Measurements from ENCODE around the gene NXNL2.

Gene NXNL2

GRCh38 chr9:88534456-88535225 is at the start of gene NXNL2:
Gene NXNL2, plus strand, starts transcription at chr9:88535178. Its CDS starts 257 bp downstream, at chr9:88535435.
- DNase-seq: peak; percentile 84

GRCh38 chr9:88488166-88488565 is 46.8 kb upstream of the NXNL2 start:
- DNase-seq: no peak

- DNase-seq: no peak
Measured at GRCh38 chr9:88494983-88495721, 39.8 kb upstream of the NXNL2 start.

GRCh38 chr9:88497224-88497623 is 37.8 kb upstream of the NXNL2 start:
- DNase-seq: no peak

- no peak for DNase-seq
Measured at GRCh38 chr9:88498880-88499279, 36.1 kb upstream of the NXNL2 start.

GRCh38 chr9:88501086-88501485 is 33.9 kb upstream of the NXNL2 start:
- no peak for DNase-seq

GRCh38 chr9:88502552-88503034 is 32.4 kb upstream of the NXNL2 start:
- no peak for DNase-seq

- DNase-seq: no peak
Measured at GRCh38 chr9:88503081-88503844, 31.7 kb upstream of the NXNL2 start.

GRCh38 chr9:88503845-88504764 is 30.9 kb upstream of the NXNL2 start:
- no peak for DNase-seq

GRCh38 chr9:88508326-88508725 is 26.7 kb upstream of the NXNL2 start:
- DNase-seq: no peak

GRCh38 chr9:88511906-88512305 is 23.1 kb upstream of the NXNL2 start:
- no peak for DNase-seq

- DNase-seq: no peak
Measured at GRCh38 chr9:88514247-88514646, 20.7 kb upstream of the NXNL2 start.

- DNase-seq: no peak
Measured at GRCh38 chr9:88521308-88521707, 13.7 kb upstream of the NXNL2 start.

- no peak for DNase-seq
Measured at GRCh38 chr9:88522360-88522759, 12.6 kb upstream of the NXNL2 start.

- DNase-seq: no peak
Measured at GRCh38 chr9:88523056-88523455, 11.9 kb upstream of the NXNL2 start.

GRCh38 chr9:88524911-88525310 is 10.1 kb upstream of the NXNL2 start:
- DNase-seq: no peak

GRCh38 chr9:88527618-88528017 is 7.4 kb upstream of the NXNL2 start:
- no peak for DNase-seq

- DNase-seq: no peak
Measured at GRCh38 chr9:88528080-88528790, 6.7 kb upstream of the NXNL2 start.

- no peak for DNase-seq
Measured at GRCh38 chr9:88529496-88529895, 5.5 kb upstream of the NXNL2 start.

- DNase-seq: no peak
Measured at GRCh38 chr9:88530051-88530450, 4.9 kb upstream of the NXNL2 start.

GRCh38 chr9:88531920-88532698 is 2.9 kb upstream of the NXNL2 start:
- peak; percentile 82 for DNase-seq

All from eye (tissue), 1 donor.